Smooth muscle cell (in vitro differentiated cells): Measurements from ENCODE around the gene ABAT. TPM values are rescaled to one million over a fixed set of nuclear protein-coding genes. Genes with fewer than 3 reads are reported as not detected.
"Not testable (repeated sequence)": the region's sequence is repeated elsewhere in the genome, so short reads cannot be mapped to it uniquely, and the experiment has no call there.

Experiments used
- DNase-seq: peaks from one replicate; lab custom pipeline; 2025; ENCODE audit not compliant: unreplicated experiment; lab: John Stamatoyannopoulos, UW
- H2AFZ ChIP-seq: fragments of 200-600 bp; sonication (generic); 2 replicates; pipeline ENCODE4 v1.6.0; 2016; ENCODE audit warnings: antibody characterized with exemption, low read depth, mild to moderate bottlenecking
- H3F3A ChIP-seq: fragments of 200-600 bp; sonication (generic); 2 replicates; pipeline ENCODE4 v1.6.0; 2017; ENCODE audit warnings: antibody characterized with exemption, low read depth
- H3K27ac ChIP-seq: fragments of 200-600 bp; sonication (generic); 2 replicates; pipeline ENCODE4 v1.5.1; 2016; ENCODE audit warnings: low read depth, mild to moderate bottlenecking
- H3K27me3 ChIP-seq: fragments of 200-600 bp; sonication (generic); 2 replicates; pipeline ENCODE4 v1.6.1; 2016; ENCODE audit warnings: low read depth, mild to moderate bottlenecking
- H3K36me3 ChIP-seq: fragments of 200-600 bp; sonication (generic); 2 replicates; pipeline ENCODE4 v1.5.1; 2016; ENCODE audit warnings: low read depth
- H3K4me1 ChIP-seq: fragments of 200-600 bp; sonication (generic); 2 replicates; pipeline ENCODE4 v1.5.1; 2016; ENCODE audit warnings: low read depth
- H3K4me2 ChIP-seq: fragments of 200-600 bp; sonication (generic); 2 replicates; pipeline ENCODE4 v1.6.0; 2016; ENCODE audit warnings: mild to moderate bottlenecking
- H3K4me3 ChIP-seq: fragments of 200-600 bp; sonication (generic); 2 replicates; pipeline ENCODE4 v1.5.1; 2016; ENCODE audit warnings: mild to moderate bottlenecking
- H3K79me2 ChIP-seq: fragments of 200-600 bp; sonication (generic); 2 replicates; pipeline ENCODE4 v1.6.0; 2016; ENCODE audit warnings: low read depth, mild to moderate bottlenecking
- H3K9ac ChIP-seq: fragments of 200-600 bp; sonication (generic); 2 replicates; pipeline ENCODE4 v1.6.0; 2016; ENCODE audit warnings: low read depth
- H3K9me3 ChIP-seq: fragments of 200-600 bp; sonication (generic); replicated peaks from 2 replicates; pipeline ENCODE4 v1.5.1; 2016; ENCODE audit warnings: low read depth
- H4K20me1 ChIP-seq: fragments of 200-600 bp; sonication (generic); 2 replicates; pipeline ENCODE4 v1.6.0; 2016; ENCODE audit warnings: low read depth
- CTCF ChIP-seq: fragments of 200-600 bp; sonication (generic); IDR thresholded peaks from 2 replicates; pipeline ENCODE4 v1.5.1; 2017; ENCODE audit warnings: borderline replicate concordance, mild to moderate bottlenecking, antibody characterized with exemption; ENCODE audit not compliant: insufficient read depth, poor library complexity, severe bottlenecking
- WGBS: methylation state at CpG from one replicate; pipeline ENCODE4 v1.1.7; 2016; ENCODE audit warnings: low lambda C conversion rate; 5-methylcytosine and 5-hydroxymethylcytosine counted together
- polyA plus RNA-seq: library from polyadenylated mRNA; unstranded; fragments of >200 nt; fragmentation: Nextera tagmentation; extraction: Ambion mirVana; gene quantifications from 2 replicates; pipeline ENCODE4 v1.2.1, GENCODE V29; 2016
- total RNA-seq: library from RNA; depleted of rRNA; stranded (reverse); fragments of >200 nt; gene quantifications from 2 replicates; pipeline ENCODE4 v1.2.3, GENCODE V29; 2014

ABAT gene
- total and polyA plus RNA-seq, 2 experiments from 2014 or later = 9.2 to 11.3 TPM

DNA sequence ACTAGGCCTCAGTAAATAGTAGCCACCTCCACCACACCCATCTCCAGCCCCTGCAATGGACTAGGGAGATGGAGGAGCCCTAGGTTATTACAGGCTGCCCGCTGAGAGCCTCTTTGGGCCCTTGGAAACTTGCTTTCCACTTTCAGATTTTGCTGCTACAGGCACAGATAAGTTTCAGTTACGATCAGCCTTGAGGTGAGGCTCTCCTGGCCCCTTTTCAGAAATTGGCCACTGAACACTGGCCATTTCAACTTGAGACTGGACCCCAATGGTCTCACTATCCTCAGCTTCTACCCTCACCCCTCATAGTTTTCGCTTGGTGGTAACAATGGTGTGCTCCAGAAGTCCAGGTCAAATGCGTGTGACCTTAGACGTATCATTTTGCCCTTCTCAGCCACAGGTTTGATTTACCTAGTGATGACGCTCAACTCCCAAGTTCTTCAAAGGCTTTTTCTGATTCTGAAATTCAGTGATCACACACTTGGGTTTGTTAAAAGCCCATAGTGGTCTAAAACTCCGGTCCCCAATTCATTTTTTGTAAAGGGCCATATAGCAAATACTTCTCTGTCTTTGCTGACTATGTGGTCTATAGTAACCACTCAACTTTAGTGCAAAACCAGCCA, 124.2 kb downstream of the ABAT start:
- DNase-seq = no peak
- Histone ChIP-seq H3K4me3 (peak overlapping the region; percentile 98), H3K27ac (peak overlapping the region; percentile 92), H3K79me2 (peaks cover 78% of the 10 kb centered on the region), H3K36me3 (peaks cover 7% of the 10 kb centered on the region), H3K9me3 (no peaks in the 10 kb centered on the region), H3F3A (no peaks in the 10 kb centered on the region), H2AFZ (no peak overlapping the region), H3K27me3 (no peaks in the 10 kb centered on the region), H3K4me2 (peak overlapping the region; percentile 100), H4K20me1 (peaks cover 44% of the 10 kb centered on the region), H3K9ac (peak overlapping the region; percentile 97), H3K4me1 (peaks cover 18% of the 10 kb centered on the region)
- TF ChIP-seq CTCF = no peak
- WGBS = 72% methylated on average over 7 of the region's 7 CpGs

GRCh38 chr16:8801701-8802100, 127.3 kb downstream of the ABAT start:
- peaks cover 75% of the 10 kb centered on the region for H4K20me1 ChIP-seq

DNA sequence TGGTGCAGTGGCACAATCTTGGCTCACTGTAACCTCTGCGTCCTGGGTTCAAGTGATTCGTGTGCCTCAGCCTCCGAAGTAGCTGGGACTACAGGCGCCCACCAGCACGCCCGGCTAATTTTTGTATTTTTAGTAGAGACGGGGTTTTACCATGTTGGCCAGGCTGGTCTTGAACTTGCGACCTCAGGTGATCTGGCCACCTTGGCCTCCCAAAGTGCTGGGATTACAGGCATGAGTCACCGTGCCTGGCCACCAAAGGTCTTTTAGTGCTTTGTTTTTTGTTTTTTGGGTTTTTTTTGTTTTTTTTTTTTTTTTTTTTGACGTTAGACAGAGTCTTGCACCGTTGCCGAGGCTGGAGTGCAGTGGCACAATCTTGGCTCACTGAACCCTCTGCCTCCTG, 129.3 kb downstream of the ABAT start:
- H3K36me3 ChIP-seq = peaks cover 27% of the 10 kb centered on the region
- H4K20me1 ChIP-seq = peaks cover 95% of the 10 kb centered on the region
- H3K9ac ChIP-seq, H2AFZ ChIP-seq, DNase-seq, H3K4me1 ChIP-seq, H3K4me3 ChIP-seq, H3K4me2 ChIP-seq, H3K9me3 ChIP-seq, H3F3A ChIP-seq, H3K27me3 ChIP-seq, H3K27ac ChIP-seq: not testable (repeated sequence)
- WGBS = 96% methylated on average over 10 of the region's 12 CpGs
- H3K79me2 ChIP-seq = peaks cover 88% of the 10 kb centered on the region

More at GRCh38 chr16:8801701-8802100, 127.3 kb downstream of the ABAT start:
- Histone ChIP-seq H3K79me2 (peaks cover 93% of the 10 kb centered on the region), H3K36me3 (peaks cover 19% of the 10 kb centered on the region), H3F3A (no peaks in the 10 kb centered on the region), H3K4me3 (no peak overlapping the region), H2AFZ (no peak overlapping the region), H3K27me3 (no peaks in the 10 kb centered on the region), H3K4me2 (no peak overlapping the region), H3K9ac (no peak overlapping the region), H3K4me1 (peaks cover 14% of the 10 kb centered on the region), H3K9me3 (no peaks in the 10 kb centered on the region), H3K27ac (no peak overlapping the region)
- 94% methylated on average over 4 of the region's 4 CpGs for WGBS
- TF ChIP-seq CTCF = no peak
- no peak for DNase-seq

DNA sequence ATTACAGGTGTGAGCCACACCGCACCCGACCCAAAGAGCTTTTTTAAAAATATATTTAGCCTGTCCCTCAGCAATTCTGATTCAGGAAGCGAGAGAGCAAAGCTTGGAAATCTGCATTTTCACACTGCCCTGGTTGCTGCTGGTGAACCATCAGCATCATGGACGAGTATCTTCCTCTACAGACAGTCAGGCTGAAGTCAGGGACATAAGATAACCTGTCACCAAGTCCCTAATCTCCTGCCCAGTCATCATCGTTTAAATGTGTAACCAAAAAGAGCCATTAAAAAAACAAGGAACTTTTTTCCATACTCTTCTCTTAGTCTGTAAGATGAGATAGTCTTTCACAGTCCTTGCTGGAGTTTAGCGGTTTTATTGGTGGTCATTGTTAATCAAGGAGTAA, 129.9 kb downstream of the ABAT start:
- Histone ChIP-seq H3K27me3 (no peaks in the 10 kb centered on the region), H3F3A (no peaks in the 10 kb centered on the region), H3K27ac (no peak overlapping the region), H2AFZ (no peak overlapping the region), H3K4me1 (peaks cover 2% of the 10 kb centered on the region), H4K20me1 (peaks cover 99% of the 10 kb centered on the region), H3K9ac (no peak overlapping the region), H3K4me3 (no peak overlapping the region), H3K36me3 (peaks cover 32% of the 10 kb centered on the region), H3K9me3 (no peaks in the 10 kb centered on the region), H3K4me2 (no peak overlapping the region), H3K79me2 (peaks cover 83% of the 10 kb centered on the region)
- no peak for DNase-seq
- WGBS = 95% methylated on average over 6 of the region's 6 CpGs
- no peak for TF ChIP-seq CTCF
